ENCODE measurements around the gene LAX1. TPM values are rescaled to one million over a fixed set of nuclear protein-coding genes. Genes with fewer than 3 reads are reported as not detected.
"Not testable (repeated sequence)": the region's sequence is repeated elsewhere in the genome, so short reads cannot be mapped to it uniquely, and the experiment has no call there.

The LAX1 gene
- total and polyA plus RNA-seq, 5 donors from 2014 or later = 33.5 to 53.0 (median 41.5) TPM

GRCh38 chr1:203791498-203791897, 26.5 kb downstream of the LAX1 start:
- no peak overlapping the region for H3K27ac ChIP-seq (ENCODE audit: insufficient read depth, low read length, poor library complexity, severe bottlenecking)
- Mint-ChIP-seq H3K27ac (no peak overlapping the region), H3K9me3 (no peaks in the 10 kb centered on the region), H3K4me1 (peaks cover 4 to 15% (median 10%) of the 10 kb centered on the region in 4 donors), H3K36me3 (peaks cover 6% of the 10 kb centered on the region), H3K27me3 (no peaks in the 10 kb centered on the region), H3K4me3 (peak overlapping the region in 1 of 4 donors; percentile 27)
- DNase-seq = no peak
- H3K36me3 ChIP-seq (ENCODE audit: control insufficient read depth, insufficient read depth, low read length) = no peaks in the 10 kb centered on the region
- H3K4me3 ChIP-seq (ENCODE audit: low read depth, low read length) = no peak overlapping the region
- ATAC-seq (ENCODE audit: low read depth in 2 of 2) = no peak
- no peaks in the 10 kb centered on the region for H3K9me3 ChIP-seq (ENCODE audit: control insufficient read depth in 2 of 2, low read length in 2 of 2)
- peaks cover 12% of the 10 kb centered on the region for H3K4me1 ChIP-seq (ENCODE audit: control insufficient read depth, insufficient read depth, low read length, poor library complexity, severe bottlenecking)
- H3K27me3 ChIP-seq (ENCODE audit: control insufficient read depth, insufficient read depth, low read length) = no peaks in the 10 kb centered on the region

DNA sequence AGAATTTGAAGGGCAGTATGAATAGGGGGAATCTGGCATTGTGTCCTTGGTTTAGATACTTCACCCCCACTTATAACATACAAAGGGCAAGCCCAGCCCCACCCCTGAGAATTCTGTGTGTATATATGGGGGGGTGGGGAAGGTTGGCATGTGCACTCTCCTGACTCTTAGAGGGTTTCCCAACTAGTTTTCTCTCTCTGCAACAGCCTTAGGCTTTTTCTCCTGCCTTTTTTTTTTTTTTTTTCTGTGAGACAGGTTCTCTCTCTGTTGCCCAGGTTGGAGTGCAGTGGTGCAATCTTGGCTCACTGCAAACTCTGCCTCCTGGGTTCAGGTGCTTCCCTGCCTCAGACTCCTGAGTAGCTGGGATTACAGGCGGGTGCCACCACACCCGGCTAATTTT, 27.5 kb downstream of the LAX1 start:
- no peaks in the 10 kb centered on the region for H3K27me3 ChIP-seq (ENCODE audit: control insufficient read depth, insufficient read depth, low read length)
- H3K4me3 Mint-ChIP-seq = no peak overlapping the region
- no peak overlapping the region for H3K27ac ChIP-seq (ENCODE audit: insufficient read depth, low read length, poor library complexity, severe bottlenecking)
- H3K4me1 Mint-ChIP-seq = peaks cover 7 to 25% (median 19%) of the 10 kb centered on the region in 4 donors
- H3K36me3 ChIP-seq (ENCODE audit: control insufficient read depth, insufficient read depth, low read length) = peaks cover 2% of the 10 kb centered on the region
- H3K36me3 Mint-ChIP-seq = peaks cover 12% of the 10 kb centered on the region
- H3K4me1 ChIP-seq (ENCODE audit: control insufficient read depth, insufficient read depth, low read length, poor library complexity, severe bottlenecking) = peaks cover 22% of the 10 kb centered on the region
- H3K9me3 Mint-ChIP-seq = no peaks in the 10 kb centered on the region
- ATAC-seq (ENCODE audit: low read depth in 2 of 2) (no peak), DNase-seq (no peak)
- H3K27me3 Mint-ChIP-seq = no peaks in the 10 kb centered on the region
- no peak overlapping the region for H3K4me3 ChIP-seq (ENCODE audit: low read depth, low read length)
- peak overlapping the region in 1 of 3 donors; percentile 32 for H3K27ac Mint-ChIP-seq
- no peaks in the 10 kb centered on the region for H3K9me3 ChIP-seq (ENCODE audit: control insufficient read depth in 2 of 2, low read length in 2 of 2)

DNA sequence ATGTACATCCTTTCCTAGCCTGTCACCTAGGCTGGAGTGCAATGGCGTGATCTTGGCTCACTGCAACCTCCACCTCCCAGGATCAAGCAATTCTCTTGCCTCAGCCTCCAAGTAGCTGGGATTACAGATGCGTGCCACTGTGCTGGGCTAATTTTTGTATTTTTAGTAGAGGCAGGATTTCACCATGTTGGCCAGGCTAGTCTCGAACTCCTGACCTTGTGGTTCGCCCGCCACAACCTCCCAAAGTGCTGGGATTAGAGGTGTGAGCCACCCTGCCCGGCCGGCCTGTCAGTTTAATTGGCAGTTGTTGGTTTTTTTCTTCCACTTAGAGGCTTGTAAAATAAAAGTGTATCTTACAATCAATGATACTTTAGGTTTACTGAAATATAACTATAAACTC, 28.6 kb downstream of the LAX1 start:
- H3K27me3 Mint-ChIP-seq = not testable (repeated sequence)
- H3K27ac Mint-ChIP-seq = peak overlapping the region in 1 of 3 donors; percentile 19

DNA sequence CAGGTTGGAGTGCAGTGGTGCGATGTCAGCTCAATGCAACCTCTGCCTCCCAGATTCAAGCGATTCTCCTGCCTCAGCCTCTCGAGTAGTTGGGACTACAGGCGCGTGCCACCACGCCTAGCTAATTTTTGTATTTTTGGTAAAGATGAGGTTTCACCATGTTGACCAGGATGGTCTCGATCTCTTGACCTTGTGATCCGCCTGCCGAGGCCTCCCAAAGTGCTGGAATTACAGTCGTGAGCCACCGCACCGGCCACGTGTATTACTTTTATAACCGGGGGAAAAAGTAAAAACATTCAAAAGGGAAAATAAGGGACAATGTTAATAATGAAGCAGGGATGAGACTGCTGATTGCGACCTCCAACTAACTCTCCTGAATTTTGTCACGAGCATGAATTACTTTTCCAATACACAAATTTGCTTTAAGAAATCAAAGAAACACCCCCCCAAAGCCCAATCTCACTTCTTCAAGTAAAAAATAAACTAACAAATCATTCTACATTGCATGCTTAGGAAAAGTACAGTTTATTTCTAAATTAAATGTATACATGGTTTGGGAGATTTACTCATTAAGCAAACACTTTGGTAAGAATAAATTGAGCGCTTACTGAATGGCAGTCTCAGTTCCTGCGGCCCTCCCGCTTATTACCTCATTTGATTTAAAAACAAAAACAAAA, 29.9 kb downstream of the LAX1 start:
- no peaks in the 10 kb centered on the region for H3K9me3 ChIP-seq (ENCODE audit: control insufficient read depth in 2 of 2, low read length in 2 of 2)
- H3K27me3 ChIP-seq (ENCODE audit: control insufficient read depth, insufficient read depth, low read length) = no peaks in the 10 kb centered on the region
- Mint-ChIP-seq H3K27ac (peak overlapping the region; percentile 96 to 99 (median 97)), H3K4me1 (peaks cover 15 to 49% (median 41%) of the 10 kb centered on the region in 4 donors), H3K36me3 (peaks cover 27% of the 10 kb centered on the region), H3K27me3 (no peaks in the 10 kb centered on the region), H3K4me3 (peak overlapping the region; percentile 85 to 100 (median 98)), H3K9me3 (no peaks in the 10 kb centered on the region)
- peaks cover 14% of the 10 kb centered on the region for H3K36me3 ChIP-seq (ENCODE audit: control insufficient read depth, insufficient read depth, low read length)
- H3K27ac ChIP-seq (ENCODE audit: insufficient read depth, low read length, poor library complexity, severe bottlenecking) = peak overlapping the region; percentile 93
- H3K4me3 ChIP-seq (ENCODE audit: low read depth, low read length) = peak overlapping the region; percentile 77
- H3K4me1 ChIP-seq (ENCODE audit: control insufficient read depth, insufficient read depth, low read length, poor library complexity, severe bottlenecking) = peaks cover 39% of the 10 kb centered on the region
- ATAC-seq (ENCODE audit: low read depth in 2 of 2) (no peak), DNase-seq (no peak)

More for the DNA sequence above, 28.6 kb downstream of the LAX1 start:
- peaks cover 29% of the 10 kb centered on the region for H3K4me1 ChIP-seq (ENCODE audit: control insufficient read depth, insufficient read depth, low read length, poor library complexity, severe bottlenecking)
- not testable (repeated sequence) for H3K27me3 ChIP-seq (ENCODE audit: control insufficient read depth, insufficient read depth, low read length); ATAC-seq (ENCODE audit: low read depth in 2 of 2); DNase-seq; H3K4me3 ChIP-seq (ENCODE audit: low read depth, low read length); H3K36me3 ChIP-seq (ENCODE audit: control insufficient read depth, insufficient read depth, low read length); H3K27ac ChIP-seq (ENCODE audit: insufficient read depth, low read length, poor library complexity, severe bottlenecking); H3K9me3 ChIP-seq (ENCODE audit: control insufficient read depth in 2 of 2, low read length in 2 of 2); H3K9me3 Mint-ChIP-seq; H3K4me3 Mint-ChIP-seq
- H3K36me3 Mint-ChIP-seq = peaks cover 22% of the 10 kb centered on the region
- peaks cover 8 to 36% (median 29%) of the 10 kb centered on the region in 4 donors for H3K4me1 Mint-ChIP-seq

DNA sequence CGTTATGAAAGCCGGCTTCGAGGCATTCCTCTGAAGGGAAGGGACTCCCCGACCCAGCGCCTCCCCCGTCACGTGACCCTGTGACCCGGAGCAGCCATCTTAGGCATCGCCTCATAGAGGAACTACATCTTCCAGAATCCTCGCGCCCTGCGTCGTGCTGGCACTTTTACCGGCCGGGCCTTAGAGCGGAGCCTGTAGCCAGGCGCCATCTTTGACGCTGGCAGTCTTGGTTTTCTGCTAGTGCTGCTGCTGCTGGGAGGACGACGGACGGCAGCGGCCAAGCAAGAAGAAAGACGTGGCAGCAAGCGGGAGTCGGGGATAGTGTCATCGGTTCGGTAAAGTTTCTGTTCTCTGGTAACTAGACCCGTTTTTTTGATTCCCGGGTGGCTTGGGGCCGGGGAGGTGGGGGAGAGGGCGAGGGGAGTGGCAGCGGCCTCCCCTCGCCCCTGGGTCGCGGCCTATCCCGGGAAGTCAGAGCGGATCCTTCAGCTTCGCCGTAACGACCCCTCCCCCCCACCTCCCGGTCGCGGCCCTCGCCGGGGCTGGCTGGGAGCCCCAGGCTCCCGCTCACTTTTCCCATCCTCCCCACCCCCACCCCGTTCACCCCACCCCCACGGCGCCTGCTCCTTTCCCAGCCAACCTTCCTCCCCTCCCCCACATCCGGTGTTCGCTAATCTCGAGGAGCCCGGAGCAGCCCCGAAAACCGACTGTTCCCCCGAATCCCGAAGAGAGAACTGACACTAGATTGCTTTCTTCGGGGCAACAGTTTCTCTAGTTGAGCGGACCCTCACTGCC, 30.7 kb downstream of the LAX1 start, which contains the start of the genes ZBED6 and ZC3H11A:
Gene ZBED6 (plus strand): TSS at position 183 of the 795 bp plus-strand sequence. CDS start 1,900 bp downstream, outside the sequence.
Gene ZC3H11A (plus strand): TSS at position 183 of the 795 bp plus-strand sequence. CDS start 21,448 bp downstream, outside the sequence.
- Mint-ChIP-seq H3K4me3 (peak within 1 kb of the TSS; percentile 85 to 100 (median 98)), H3K36me3 (peaks cover 27% of the 10 kb centered on the region), H3K4me1 (peaks cover 17 to 56% (median 47%) of the 10 kb centered on the region in 4 donors), H3K27ac (peak within 1 kb of the TSS; percentile 96 to 99 (median 97)), H3K27me3 (no peaks in the 10 kb centered on the region), H3K9me3 (no peaks in the 10 kb centered on the region)
- H3K27me3 ChIP-seq (ENCODE audit: control insufficient read depth, insufficient read depth, low read length) = no peaks in the 10 kb centered on the region
- ATAC-seq (ENCODE audit: low read depth in 2 of 2) (peak; percentile 99 to 100), DNase-seq (peak; percentile 97 to 99 (median 99))
- H3K4me1 ChIP-seq (ENCODE audit: control insufficient read depth, insufficient read depth, low read length, poor library complexity, severe bottlenecking) = peaks cover 46% of the 10 kb centered on the region
- H3K27ac ChIP-seq (ENCODE audit: insufficient read depth, low read length, poor library complexity, severe bottlenecking) = peak within 1 kb of the TSS; percentile 93
- H3K36me3 ChIP-seq (ENCODE audit: control insufficient read depth, insufficient read depth, low read length) = peaks cover 14% of the 10 kb centered on the region
- H3K9me3 ChIP-seq (ENCODE audit: control insufficient read depth in 2 of 2, low read length in 2 of 2) = no peaks in the 10 kb centered on the region
- H3K4me3 ChIP-seq (ENCODE audit: low read depth, low read length) = peak within 1 kb of the TSS; percentile 82

DNA sequence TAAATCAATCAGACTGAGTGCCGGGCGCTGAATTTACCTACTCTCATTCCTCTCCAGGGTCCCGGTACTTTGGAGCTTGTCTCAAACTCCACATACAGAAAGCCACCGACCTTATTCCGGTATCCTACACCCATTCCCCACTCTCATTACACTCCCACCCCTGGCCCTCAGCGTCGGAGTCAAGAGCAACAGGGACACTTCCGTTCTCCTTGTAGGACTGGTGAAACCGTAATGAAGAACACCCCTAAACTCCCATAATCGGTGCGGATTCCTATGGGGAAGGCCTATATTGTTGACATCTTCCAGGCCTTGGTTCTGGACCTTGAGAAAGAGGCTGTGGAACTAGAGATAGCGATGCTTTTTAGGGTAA, 31.2 kb downstream of the LAX1 start:
- H3K9me3 ChIP-seq (ENCODE audit: control insufficient read depth in 2 of 2, low read length in 2 of 2) = no peaks in the 10 kb centered on the region
- H3K27ac Mint-ChIP-seq = peak overlapping the region; percentile 66 to 98 (median 97)
- H3K9me3 Mint-ChIP-seq = no peaks in the 10 kb centered on the region
- H3K36me3 ChIP-seq (ENCODE audit: control insufficient read depth, insufficient read depth, low read length) = peaks cover 14% of the 10 kb centered on the region
- ATAC-seq (ENCODE audit: low read depth in 2 of 2) (no peak), DNase-seq (peak; percentile 18 to 57 (median 36))
- H3K4me3 Mint-ChIP-seq = peak overlapping the region; percentile 85 to 100 (median 97)
- peak overlapping the region; percentile 82 for H3K4me3 ChIP-seq (ENCODE audit: low read depth, low read length)
- peaks cover 27% of the 10 kb centered on the region for H3K36me3 Mint-ChIP-seq
- H3K27me3 ChIP-seq (ENCODE audit: control insufficient read depth, insufficient read depth, low read length) = no peaks in the 10 kb centered on the region
- H3K27ac ChIP-seq (ENCODE audit: insufficient read depth, low read length, poor library complexity, severe bottlenecking) = peak overlapping the region; percentile 93
- H3K27me3 Mint-ChIP-seq = no peaks in the 10 kb centered on the region
- H3K4me1 ChIP-seq (ENCODE audit: control insufficient read depth, insufficient read depth, low read length, poor library complexity, severe bottlenecking) = peaks cover 52% of the 10 kb centered on the region
- peaks cover 23 to 61% (median 52%) of the 10 kb centered on the region in 4 donors for H3K4me1 Mint-ChIP-seq

DNA sequence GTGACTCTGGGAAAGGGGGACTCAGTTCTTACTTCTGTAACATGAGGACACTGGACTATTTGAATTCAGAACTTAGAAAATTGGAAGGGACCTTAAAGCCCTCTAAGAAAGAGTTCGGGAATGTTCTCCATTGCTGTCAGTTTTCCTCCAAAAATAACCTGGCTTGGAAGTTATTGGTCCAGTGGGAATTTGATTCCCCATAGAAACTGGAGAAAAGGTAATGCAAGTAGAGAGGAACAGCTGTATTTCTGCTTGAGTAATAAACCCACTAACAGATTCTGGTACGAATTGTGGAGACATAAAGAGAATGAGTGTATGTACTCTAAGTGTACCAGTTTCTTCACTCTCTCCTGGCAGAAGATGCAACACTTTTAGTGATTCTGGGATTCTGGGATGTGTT, 32.2 kb downstream of the LAX1 start:
- Mint-ChIP-seq H3K27me3 (no peaks in the 10 kb centered on the region), H3K36me3 (peaks cover 27% of the 10 kb centered on the region), H3K4me1 (peaks cover 33 to 71% (median 58%) of the 10 kb centered on the region in 4 donors), H3K9me3 (no peaks in the 10 kb centered on the region), H3K27ac (peak overlapping the region in 1 of 3 donors; percentile 68), H3K4me3 (peak overlapping the region; percentile 85 to 100 (median 97))
- no peak for ATAC-seq (ENCODE audit: low read depth in 2 of 2)
- peaks cover 59% of the 10 kb centered on the region for H3K4me1 ChIP-seq (ENCODE audit: control insufficient read depth, insufficient read depth, low read length, poor library complexity, severe bottlenecking)
- no peaks in the 10 kb centered on the region for H3K9me3 ChIP-seq (ENCODE audit: control insufficient read depth in 2 of 2, low read length in 2 of 2)
- H3K27me3 ChIP-seq (ENCODE audit: control insufficient read depth, insufficient read depth, low read length) = no peaks in the 10 kb centered on the region
- H3K27ac ChIP-seq (ENCODE audit: insufficient read depth, low read length, poor library complexity, severe bottlenecking) = no peak overlapping the region
- H3K36me3 ChIP-seq (ENCODE audit: control insufficient read depth, insufficient read depth, low read length) = peaks cover 17% of the 10 kb centered on the region
- DNase-seq = no peak
- H3K4me3 ChIP-seq (ENCODE audit: low read depth, low read length) = peak overlapping the region; percentile 82

Data from CD4-positive, CD25-positive, alpha-beta regulatory T cell (primary cell).